Glomerular visceral epithelial cell (primary cell): ENCODE results near the gene AKAIN1.

Experiments
- DNase-seq: peaks from one replicate; pipeline ENCODE4 v3.0.0-alpha.2; 2016; ENCODE audit errors: extremely low spot score

Gene AKAIN1

GRCh38 chr18:5162111-5162510 lies 34.9 kb downstream of the AKAIN1 start:
- no peak for DNase-seq

DNA sequence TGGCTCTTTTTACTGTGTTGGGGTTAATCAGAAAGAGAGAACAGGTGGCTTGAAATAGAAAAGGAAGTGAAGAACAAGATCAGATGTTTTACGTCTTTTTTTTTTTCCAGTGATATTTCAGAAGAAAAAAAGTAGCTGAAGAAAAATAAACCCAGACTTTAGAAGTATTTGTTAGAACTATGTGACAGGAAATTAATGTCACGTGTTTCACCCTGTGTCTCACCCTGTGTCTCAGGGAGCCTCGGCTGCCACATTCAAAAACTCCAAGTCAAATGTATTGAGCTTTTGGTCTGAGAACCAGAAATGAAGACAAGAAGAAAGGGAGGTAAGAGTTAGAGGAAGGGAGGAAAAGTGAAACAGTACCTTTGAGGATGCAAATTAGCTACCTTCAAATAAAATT lies 38.0 kb downstream of the AKAIN1 start:
- no peak for DNase-seq

- DNase-seq: no peak
Observed at GRCh38 chr18:5158587-5158986, 38.5 kb downstream of the AKAIN1 start.

DNA sequence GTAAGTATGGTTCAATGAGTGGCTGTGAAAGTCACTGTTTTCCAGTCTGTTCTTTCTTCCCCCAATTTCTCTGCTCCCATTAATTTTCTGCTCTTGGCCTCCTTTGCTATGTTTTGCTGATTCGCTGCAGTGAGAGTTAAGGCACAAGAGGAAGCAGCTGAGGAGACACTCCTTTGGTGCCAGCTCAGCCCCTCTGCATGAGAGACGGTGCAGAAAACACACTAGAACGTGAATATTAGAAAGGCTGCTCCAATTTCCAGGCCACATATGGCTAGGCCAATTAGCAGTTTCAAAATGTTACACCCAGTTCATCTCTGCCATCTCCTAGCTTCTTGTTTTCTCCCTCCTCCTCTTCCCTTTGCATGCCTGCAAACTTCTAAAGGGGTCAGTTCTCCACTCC lies 38.9 kb downstream of the AKAIN1 start:
- DNase-seq: no peak

DNA sequence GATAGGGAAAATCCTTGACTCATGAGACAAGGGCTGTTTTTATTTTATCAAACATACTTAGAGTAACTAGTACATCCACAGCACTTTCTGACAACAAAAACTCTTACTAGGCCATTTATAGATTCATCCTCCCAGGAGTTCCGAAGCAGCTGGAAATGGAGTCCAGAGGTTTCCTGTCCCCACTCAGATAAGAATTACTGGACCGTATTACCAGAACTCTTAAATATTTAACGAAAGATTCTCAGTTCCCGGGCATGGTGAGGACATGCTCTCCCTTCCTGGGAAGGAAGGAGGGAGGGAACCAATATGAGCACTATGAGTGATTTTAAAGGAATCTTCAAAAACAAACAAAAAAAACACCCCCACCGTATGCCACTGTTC lies 41.2 kb downstream of the AKAIN1 start:
- no peak for DNase-seq

GRCh38 chr18:5155218-5155906 lies 41.7 kb downstream of the AKAIN1 start:
- DNase-seq: no peak

DNA sequence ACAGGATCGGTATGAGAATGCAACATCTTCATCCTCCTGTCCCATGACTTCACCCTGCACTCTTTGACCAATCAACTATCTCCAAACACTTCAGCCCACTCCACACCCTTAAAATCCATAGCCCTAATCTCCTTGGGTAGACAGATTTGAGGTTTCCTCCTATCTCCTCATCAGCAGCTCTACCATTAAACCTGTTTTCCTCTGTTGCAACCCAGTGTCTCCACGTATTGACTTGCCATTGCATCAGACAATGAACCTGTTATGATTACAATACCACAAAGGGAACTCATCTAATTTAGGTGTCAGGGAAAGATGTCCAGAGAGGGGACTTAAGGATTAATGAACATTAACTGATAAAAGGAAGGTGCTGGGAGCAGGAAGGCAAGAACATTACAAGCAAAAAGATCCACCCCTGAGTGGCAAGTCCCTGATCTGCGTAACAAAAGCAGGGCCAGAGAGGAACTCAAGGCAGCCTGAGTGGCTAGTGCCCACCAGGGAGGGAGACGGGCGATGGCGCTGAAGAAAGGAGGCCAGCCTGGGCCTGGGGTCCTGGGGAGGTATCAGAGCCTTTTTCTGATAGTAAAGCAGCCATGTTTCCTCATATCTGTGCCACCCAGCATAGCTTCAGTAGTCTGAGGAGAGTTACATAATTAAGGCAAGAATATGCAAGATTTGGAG lies 44.6 kb downstream of the AKAIN1 start:
- no peak for DNase-seq

GRCh38 chr18:5150894-5151293 lies 46.2 kb downstream of the AKAIN1 start:
- no peak for DNase-seq

DNA sequence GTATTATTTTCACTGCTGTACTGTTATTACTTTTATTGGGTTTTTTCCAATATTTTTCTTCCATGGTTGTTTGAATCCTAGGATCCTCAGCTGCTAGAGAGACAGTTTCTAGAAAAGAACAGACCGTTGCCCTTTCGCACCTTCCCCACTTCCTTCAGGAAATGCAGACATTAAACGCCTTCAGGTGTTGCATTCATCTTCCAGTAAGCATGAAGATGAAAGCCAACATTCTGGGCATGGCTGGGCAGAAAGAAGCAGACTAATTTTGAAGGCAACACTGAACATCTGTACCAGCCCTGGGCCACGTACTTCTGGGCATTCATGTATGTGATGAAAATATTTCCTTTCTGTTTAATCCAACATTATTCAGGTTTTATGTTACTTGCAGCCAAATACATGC lies 51.0 kb downstream of the AKAIN1 start:
- no peak for DNase-seq

DNA sequence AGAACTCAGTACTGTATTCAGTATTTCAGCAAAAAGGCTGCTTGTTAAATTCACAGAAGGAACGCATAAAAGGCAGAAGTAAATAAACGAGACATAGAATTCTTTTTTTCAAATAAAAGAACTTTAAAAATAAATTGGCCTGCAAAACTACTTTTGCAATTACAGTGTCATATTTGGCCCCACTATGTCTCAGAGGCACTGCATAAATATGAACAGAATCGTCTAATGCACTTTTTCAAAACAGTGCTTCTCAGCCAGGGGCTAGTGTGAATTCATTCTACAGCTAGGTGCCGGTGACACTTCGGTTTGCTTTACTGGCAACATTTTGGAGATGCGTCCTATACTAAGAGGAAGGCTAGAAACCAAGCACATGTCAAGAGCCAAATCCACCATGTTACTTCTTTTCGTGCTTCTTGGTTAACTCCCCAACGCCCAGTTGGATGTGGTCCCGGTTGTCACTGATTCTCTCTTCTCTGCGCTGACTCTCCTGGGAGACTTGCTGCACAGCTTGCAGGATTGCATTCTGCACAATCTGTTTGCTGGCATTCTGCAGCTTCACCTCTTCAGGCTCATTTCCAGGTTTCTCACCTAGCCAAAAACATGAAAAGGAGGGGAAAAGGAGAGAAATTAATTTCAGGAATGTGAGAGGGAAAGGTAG lies 51.8 kb downstream of the AKAIN1 start:
- DNase-seq: no peak

DNA sequence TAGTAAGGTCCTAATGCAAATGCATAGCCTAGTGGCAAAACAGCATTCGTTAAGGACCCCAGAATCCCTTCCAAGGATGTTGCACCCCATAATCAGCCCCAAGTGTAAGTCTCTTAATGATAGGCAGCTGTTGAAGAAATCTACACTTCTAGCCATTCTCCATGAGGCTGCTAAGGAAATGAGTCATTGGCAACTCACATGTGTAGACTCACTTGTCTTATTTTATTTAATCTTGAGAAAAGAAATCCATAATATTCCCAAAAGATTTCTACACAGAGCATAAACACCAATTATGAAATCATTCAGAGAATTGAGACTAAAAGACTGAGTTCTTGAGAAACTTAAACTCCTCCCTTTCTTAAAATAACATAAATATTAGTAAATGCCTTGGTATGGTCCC lies 52.4 kb downstream of the AKAIN1 start:
- DNase-seq: no peak

DNA sequence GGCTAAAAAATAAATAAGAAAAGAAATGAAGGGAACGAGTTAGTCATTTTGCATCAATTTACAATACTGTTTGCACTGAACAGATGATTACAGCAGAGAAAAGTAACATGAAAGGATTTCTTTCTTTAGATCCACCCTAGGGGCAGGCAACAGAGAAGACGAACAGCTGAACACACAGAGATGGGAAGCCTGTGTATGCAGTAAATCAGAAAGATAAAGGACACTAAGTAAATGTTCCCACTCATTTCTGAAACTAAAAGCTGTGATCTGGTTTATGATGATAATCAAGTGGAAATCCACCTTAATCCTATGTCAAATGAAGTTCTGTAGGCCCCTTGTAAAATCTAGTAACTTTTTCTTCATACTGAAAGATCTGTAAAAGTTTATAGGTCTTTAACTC lies 54.2 kb downstream of the AKAIN1 start:
- no peak for DNase-seq

DNA sequence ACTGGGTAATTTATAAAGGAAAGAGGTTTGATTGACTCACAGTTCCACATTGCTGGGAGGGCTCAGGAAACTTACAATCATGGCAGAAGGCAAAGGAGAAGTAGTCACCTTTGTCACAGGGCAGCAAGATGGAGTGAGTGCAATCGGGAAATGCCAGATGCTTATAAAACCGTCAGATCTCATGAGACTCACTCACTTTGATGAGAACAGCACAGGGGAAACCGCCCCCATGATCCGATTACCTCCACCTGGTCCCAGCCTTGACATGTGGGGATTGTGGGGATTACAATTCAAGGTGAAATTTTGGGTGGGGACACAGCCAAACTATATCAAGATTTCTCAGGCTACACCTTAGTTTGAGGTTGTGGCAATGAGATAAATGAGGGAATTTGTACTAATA lies 54.9 kb downstream of the AKAIN1 start:
- no peak for DNase-seq

GRCh38 chr18:5137261-5137660 lies 59.8 kb downstream of the AKAIN1 start:
- no peak for DNase-seq

DNA sequence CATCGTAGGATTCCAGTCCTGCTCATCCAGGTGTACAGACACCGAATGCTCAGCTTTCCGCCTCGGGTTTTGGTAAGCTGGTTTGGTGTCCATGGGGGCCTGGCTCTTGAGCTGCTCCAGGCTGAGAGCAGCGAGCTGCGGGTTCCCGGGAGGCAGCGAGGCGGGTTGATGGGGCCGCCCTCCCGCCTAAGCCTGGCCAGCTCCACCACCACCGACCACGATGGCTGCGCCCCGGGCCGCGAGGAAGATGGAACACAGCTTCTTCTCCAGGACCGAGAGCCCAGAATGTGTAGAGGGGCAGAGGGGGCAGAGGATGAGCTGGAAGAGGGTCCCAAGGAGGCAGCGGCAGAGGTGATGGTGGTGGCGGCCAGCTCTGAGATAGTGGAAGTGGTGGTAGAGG lies 64.1 kb downstream of the AKAIN1 start:
- DNase-seq: no peak

GRCh38 chr18:5122272-5122671 lies 74.8 kb downstream of the AKAIN1 start:
- no peak for DNase-seq

DNA sequence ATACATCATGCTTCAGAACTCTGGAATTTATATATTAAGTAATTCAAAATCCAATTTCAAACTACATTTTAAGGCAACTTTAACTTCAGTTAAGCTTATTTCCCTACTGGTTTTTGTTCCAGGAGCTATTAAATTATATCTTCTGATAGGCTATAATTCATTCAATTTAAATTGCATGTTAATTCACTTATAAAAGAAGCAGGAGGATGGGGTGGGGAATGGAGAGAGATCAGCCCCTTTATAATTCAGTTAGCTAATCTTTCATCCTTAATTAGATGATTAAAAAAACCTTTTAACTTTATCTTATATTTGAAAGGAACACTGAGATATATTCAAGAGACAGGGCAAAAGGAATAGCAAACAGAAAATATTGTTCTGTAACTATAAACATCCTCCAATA lies 86.8 kb downstream of the AKAIN1 start:
- DNase-seq: no peak

GRCh38 chr18:5107988-5108387 lies 89.1 kb downstream of the AKAIN1 start:
- DNase-seq: no peak

DNA sequence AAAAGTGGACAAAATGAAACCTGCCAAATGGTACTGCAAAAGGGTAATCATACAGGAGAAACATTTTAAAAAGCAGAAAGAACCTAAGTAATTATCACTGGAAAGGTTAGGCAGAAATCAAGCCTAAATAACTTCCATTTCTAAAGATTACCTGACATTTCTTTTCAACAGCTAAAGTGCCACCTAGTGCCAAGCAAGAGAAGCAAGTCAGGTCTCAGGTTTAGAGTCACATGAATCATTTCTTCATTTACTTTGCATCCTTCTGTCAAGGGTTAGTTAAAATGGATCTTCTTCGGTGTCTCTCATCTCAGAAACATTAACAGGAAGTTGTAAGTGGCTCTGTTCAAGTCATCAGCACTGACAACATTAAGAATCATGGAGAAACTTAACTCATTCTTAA lies 90.3 kb downstream of the AKAIN1 start:
- DNase-seq: no peak

DNA sequence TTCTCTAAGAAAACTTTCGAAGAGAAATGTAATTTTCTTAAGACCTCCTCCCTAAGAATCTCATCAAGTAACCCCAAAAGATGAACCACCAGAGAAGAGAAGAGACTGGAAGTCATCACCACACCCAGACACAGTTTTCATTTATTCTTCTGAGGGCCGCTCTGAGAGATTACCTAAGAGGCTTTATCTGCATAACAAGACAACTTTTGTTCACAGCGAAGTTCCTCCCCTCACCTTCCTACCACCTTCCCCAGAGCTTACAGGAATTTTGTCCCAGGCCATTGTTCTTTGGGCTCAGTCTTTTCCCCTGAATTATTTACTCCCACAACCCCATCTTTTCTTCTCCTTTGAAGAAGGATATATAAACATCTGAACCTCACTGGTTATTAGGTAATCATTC lies 92.8 kb downstream of the AKAIN1 start:
- DNase-seq: no peak

DNA sequence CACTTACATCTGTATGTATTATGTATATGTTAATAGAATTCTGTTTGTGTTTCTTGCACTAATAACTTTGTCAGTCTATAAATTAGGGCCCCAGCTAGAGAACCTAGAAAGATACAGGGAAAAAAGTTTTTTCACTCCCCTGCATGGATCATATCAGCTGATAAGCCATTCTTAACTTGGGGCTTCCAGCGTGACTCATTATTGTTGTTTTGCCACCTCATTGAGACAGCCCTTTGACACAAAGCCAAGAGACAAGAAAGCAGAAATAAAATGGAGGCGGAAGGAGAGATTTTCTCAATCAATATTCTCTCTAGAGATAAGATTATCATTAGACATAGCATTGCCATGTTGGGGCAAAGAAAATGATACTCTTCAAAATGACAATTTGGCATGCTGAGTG lies 93.4 kb downstream of the AKAIN1 start:
- DNase-seq: no peak

DNA sequence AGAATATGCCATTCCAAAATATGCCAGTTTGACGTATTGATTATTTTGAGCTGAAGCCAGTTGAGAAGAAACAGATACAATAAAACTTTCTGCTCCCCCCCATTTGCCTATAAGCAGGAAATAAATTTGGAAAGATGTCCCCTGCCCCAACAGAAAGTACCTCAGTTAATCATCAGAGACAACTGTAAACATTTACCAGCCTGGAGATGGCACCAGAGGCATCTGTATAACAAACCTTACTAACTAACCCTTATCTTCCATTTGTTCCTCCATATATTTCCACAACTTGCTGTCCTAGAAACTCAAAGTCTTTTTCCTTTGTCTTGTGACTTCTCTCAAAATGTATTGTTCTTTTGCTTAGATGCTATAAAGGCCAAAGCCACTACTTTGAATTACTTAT lies 93.8 kb downstream of the AKAIN1 start:
- DNase-seq: no peak

DNA sequence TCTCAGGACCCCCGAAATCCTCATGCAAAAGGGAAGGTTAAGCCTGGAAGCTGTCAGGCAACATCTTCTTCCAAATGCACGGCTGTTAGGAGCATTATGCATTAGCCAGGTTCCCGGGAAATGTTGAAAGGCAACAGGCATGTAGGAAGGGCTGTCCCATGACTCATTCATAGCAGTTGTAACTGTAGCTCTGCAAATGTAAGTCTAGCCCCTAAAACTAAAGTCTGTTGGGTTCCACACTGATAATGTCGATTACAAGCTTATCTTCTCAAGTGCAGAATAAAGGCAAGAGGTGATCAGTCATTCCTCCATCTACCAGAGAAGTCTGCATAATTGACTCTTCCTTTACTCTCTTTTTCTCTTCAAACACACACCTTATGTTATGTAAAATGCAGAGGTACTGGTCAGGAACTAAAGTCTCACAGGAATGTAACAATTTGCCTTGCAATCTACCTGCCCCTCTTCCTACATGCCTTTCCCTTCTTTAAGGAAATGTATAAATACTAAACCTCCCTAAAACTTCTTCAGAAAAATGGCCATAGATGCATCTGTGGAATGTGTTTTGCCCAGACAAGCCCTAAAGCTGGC lies 99.8 kb downstream of the AKAIN1 start:
- no peak for DNase-seq
